ENCODE results near the gene MARCO. TPM values are rescaled to one million over a fixed set of nuclear protein-coding genes. Genes with fewer than 3 reads are reported as not detected.
"Not testable (repeated sequence)": the region's sequence is repeated elsewhere in the genome, so short reads cannot be mapped to it uniquely, and the experiment has no call there.

MARCO gene
- polyA plus RNA-seq, 4 donors, result 0.10 TPM; not detected in 3

DNA sequence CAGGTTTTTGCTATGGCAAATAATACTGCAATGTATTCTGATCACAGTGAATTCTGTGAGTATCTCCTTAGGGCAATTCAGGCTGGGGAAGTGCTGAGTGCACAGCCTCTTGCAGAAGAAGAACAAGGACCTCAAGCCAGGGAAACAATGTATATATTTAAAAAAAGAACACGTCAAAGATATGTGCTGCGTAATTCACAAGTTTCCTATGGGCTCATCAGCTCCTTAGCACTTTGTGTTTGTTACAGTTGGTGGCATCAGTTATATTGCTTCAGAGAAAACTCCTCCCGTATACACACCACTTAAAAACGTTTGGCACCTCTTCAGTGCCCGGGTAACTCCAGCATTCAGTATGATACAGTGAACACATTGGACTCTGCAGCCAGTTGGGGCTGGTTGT, 16.5 kb upstream of the MARCO start:
- DNase-seq (ENCODE audit: low read depth in 4 of 4, low spot score in 3 of 4), result no peak

DNA sequence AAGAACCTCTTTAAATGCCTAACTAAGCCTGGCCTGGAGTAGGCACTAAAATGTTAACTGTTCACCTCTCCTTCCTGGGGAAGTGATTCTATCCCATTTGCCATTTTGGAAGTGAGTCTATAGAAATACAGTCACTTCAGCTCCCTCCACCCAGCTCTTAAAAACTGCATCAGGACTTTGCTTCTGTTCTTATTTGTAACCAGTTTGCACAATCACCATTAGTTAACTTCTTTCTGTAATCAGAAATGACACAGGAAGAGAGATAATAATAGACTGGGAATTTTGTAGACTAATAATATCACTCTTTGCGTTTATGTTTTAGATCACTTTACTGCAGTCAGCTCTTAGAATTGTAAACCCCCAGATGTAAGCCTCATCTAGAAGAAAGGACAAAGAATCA, 16.0 kb upstream of the MARCO start:
- no peak for DNase-seq (ENCODE audit: low read depth in 4 of 4, low spot score in 3 of 4)

DNA sequence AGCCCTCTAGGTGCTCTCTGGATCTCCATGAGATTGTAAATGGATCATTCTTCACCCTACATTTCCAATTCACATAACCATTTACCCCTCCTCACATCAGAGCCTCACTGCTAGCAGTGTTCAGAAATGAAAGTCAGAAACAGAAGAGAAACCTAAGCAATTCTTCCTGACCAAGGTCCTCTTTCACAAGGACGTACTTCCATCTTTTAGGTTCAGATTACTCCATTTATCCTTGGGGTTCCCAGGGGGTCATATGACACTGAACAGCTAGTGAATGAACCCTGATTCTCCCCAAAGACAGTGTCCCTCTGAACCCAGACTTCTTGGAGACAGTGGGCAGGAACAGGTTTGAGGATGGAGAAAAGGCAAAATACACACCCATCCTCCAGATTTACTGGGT, 12.9 kb upstream of the MARCO start:
- no peak for DNase-seq (ENCODE audit: low read depth in 4 of 4, low spot score in 3 of 4)

DNA sequence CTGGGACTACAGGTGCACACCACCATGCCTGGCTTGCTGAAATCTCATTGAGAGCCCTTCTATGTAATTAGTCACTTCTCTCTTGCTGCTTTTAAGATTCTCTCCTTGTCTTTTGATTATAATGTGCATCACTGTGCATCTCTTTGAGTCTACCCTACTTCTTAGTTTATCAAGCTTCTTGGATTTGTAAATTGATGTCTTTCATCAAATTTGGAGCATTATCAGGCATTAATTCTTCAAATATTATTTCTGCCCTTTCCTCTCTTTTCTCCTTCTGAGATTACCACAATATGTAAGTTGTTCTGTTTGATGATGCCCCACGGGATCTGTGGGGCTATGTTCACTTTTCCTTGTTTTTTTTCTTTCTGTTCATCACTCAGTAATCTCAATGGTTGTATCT, 9.0 kb upstream of the MARCO start:
- no peak for DNase-seq (ENCODE audit: low read depth in 4 of 4, low spot score in 3 of 4)

DNA sequence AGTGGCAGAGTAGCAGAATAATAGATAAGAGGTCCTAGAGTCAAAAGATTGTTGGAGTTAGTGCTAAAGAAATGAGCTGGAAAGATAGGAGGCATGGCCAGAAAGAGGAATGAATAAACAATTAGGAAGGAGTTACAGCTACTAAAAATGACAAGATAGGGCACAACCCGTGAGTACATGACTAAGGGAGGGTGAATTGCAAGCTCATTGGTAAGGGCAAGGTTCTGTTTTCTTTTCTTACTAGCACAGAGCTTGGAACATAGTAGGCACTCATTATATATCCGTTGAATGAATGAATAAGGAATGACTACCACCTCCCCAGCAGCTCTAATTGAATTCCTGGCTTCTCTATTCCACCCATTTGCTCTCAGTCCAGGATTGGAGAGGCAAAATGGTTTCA, 5.7 kb upstream of the MARCO start:
- no peak for DNase-seq (ENCODE audit: low read depth in 4 of 4, low spot score in 3 of 4)

DNA sequence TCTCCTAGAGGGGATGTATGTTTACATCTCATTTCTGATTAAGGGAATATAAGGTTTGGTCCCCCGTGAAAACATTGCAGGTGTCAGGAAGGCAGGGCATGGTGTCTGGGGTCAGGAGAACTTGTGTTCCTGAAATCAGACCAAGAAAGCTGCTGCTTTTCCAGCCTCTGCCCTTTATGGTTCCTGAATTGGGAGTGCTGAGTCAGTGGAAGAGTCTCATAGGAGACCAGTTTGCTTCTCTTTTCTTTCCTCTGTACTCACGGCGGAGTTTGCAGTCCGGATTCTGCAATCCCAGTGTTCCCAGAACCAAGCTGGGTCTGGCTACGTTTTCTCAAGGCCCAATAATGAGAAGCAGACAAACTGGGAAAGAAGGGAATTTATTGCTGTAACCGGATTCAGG, 5.1 kb upstream of the MARCO start:
- no peak for DNase-seq (ENCODE audit: low read depth in 4 of 4, low spot score in 3 of 4)

DNA sequence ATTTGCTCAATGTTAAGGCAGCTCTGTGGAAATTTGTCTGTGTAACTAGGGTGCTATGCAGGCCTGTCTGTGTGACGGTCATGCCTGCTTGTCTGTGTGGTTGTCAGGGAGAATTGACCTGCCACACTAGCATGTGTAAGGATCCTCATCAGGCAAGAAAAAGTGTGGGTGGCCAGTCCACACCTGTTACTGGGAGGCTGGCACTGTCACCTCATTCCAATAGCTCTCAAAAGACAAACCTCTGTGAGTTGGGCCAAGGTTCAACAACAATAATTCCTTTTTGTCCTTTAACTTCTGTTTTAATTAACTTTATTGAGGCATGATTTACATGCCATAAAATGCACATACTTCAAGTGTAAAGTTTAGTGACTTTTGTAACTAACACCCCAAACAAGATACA, 4.2 kb upstream of the MARCO start:
- DNase-seq (ENCODE audit: low read depth in 4 of 4, low spot score in 3 of 4), result no peak

DNA sequence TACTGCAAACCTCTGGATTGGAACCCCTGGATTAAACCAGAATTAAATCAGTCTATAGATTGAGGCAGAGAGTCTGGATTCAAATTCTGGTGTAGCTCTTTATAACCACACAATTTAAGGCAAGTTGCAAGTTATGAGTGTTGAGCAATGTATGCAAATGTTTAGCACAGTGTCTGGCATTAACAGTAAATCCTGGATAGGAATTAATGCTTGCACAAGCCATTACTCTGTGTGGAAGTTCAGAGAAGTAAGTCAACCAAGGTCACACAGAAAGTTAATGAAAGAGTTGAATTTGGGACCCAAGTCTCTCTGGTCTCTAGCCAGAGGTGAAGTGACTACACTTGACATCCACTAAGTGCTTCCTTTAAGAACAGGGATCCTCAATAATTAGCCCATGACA, 2.0 kb upstream of the MARCO start:
- DNase-seq (ENCODE audit: low read depth in 4 of 4, low spot score in 3 of 4), result no peak

DNA sequence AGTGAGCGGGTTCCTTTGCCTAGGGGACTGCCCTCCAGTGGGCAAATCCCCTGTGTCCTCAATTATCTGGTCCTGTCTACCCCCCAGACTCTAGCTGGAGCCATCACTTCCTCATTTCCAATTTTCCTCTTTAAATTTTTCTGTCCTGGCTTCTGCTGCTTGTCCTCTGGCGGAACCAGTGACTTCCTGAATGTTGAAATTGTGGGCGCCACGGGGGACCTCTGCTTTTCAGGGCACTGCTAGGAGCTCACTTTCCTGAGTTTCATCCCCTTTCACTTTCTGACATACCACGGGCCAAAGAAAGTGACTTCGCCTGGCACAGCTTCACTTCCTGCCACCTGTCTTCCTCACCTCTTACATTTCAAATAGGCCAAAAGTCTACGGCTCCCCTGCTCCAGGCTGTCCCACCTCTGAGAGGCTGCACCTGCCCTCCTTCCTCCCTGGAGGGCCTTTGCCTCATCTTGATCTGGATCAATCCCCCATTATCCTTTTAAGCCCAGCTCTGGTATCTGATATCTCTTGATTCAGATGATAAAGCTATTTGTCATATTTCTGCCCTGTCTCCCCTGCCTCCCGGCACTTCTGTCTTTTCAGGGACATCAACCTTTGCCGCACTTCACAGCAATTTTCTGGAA, 1.4 kb upstream of the MARCO start:
- no peak for DNase-seq (ENCODE audit: low read depth in 4 of 4, low spot score in 3 of 4)

DNA sequence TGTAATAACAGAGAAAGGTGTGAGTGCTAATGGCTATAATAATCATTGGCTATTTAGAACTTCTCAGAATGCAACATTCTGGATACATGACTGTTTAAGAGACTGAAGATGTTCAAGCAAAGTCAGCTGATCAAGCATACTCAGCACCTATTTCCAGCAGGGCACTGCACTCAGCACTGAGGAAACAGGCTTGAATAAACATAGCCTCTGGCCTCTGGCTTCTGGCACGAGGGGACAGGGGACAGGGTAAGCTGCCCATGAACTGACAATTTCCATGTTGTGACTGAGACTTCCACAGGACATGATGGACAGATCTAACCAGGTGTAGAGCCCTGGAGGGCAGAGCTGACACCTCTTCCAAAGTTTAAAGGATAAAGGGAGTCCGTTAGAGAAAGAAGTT, 1.3 kb downstream of the MARCO start:
- no peak for DNase-seq (ENCODE audit: low read depth in 4 of 4, low spot score in 3 of 4)

DNA sequence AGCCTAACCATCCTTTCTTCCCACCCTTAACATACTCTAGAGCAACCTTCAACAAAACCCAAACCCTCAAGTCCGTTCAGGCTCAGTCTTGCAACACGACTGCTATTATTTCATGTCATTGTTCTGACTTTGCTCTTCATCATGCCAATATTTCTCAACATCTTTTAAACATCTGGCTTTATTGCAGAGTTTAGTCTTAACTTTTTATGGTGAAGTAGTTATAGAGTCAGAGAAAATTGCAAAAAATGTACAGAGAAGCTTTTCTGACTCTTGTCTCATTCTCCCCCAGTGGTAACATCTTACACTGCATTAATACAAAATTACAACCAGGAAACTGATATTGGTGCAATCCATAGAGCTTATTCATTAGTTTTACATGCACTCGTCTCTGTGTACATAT, 3.9 kb downstream of the MARCO start:
- DNase-seq (ENCODE audit: low read depth in 4 of 4, low spot score in 3 of 4), result no peak

DNA sequence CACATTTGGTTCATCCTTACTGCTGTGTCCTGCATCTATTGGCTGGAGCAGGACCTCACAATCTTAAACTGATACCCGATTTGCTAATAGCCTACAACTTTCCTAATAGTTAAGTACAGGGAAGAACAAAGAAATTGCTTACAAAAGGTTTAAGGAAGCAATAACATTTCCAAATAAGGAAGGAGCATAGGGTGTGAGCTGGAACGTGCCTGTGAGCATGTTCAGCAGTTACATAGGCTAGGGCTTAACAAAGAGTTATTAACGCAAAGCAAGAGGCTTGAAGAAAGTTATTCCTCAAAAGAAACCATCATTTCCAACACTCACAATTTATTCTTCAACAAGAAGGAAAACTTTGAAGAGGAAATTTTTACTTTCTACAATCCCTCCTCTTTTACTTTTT, 6.3 kb downstream of the MARCO start:
- DNase-seq (ENCODE audit: low read depth in 4 of 4, low spot score in 3 of 4), result not testable (repeated sequence)

DNA sequence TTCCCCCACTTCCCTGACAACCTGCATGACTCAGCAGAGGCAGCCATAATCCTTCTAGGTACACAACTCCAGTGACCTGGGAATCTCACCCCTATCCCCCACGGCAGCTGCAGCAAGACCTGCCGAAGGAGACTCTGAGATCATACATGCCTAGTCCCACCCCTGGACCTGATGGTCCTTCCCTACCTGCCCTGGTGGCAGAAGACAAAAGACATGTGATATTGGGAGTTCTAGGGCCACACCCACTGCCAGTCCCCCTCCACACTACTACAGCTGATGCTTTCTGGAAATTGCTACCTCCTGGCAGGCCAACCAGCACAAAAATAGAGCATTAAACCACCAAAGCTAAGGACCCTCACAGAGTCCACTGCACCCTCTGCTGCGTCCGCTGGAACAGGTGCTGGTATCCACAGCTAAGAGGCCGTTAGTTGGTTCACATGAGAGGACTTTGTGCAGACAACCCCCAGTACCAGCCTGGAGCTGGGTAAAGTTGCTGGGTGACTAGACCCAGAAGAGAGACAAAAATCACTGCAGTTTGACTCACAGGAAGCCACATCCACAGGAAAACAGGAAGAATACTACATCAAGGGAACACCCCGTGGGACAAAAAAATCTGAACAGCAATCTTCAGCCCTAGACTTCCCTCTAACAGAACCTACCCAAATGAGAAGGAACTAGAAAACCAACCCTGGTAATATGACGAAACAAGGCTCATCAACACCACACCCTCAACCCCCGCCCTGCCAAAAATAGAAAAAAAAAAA, 12.5 kb downstream of the MARCO start:
- DNase-seq (ENCODE audit: low read depth in 4 of 4, low spot score in 3 of 4), result no peak

DNA sequence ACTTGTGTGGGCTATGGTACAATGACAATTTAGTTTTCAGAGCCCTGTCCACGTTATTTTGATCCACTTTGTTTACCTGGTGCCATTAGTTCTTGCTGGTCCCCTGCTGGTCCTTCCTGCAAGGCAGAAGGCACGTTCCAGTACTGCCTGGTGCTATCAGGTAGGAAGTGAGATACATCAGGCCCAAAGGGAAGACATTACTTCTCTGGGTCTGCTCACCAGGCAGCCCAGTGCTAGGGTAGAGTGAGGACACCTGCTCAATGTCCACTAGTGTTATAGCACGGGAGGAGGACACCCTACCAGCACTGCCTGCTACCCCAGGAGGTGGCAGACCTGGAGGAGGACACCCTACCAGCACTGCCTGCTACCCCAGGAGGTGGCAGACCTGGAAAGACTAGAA, 23.7 kb downstream of the MARCO start:
- DNase-seq (ENCODE audit: low read depth in 4 of 4, low spot score in 3 of 4), result no peak

DNA sequence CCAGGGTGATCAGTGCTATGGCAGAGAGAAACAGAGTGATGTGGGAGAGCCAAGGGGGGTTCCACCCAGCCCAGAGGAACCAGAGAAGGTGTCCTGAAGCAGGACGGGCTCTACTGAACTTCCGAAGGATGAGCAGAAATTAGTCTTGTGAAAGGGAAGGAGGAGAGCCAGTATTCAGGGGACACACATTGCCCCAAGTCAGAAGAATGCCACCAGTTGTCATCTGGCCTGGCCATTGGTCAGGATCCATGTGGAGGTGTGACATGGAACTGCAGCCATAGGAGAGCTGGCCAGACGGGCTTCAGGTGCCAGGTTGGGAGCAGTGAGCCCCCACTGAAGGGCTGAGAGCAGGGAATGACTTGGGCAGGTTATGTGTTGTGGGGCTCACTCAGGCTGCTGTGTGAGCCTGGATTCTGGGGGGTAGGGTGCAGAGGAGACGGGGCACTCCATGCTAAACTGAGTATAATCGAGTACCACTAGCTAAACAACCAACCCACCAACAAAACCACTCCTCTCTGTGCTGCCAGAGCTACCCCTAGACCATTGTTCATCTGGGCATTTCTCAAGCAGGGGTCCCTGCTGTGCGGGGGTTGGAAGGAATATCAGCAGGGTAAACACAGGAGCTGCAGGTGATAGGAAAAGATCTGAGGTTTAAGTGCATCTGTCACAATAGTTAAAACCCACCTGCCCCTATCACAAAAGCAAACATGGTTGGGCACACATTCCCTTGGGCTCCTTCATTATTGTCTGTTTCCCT, 25.3 kb downstream of the MARCO start:
- DNase-seq (ENCODE audit: low read depth in 4 of 4, low spot score in 3 of 4), result no peak

DNA sequence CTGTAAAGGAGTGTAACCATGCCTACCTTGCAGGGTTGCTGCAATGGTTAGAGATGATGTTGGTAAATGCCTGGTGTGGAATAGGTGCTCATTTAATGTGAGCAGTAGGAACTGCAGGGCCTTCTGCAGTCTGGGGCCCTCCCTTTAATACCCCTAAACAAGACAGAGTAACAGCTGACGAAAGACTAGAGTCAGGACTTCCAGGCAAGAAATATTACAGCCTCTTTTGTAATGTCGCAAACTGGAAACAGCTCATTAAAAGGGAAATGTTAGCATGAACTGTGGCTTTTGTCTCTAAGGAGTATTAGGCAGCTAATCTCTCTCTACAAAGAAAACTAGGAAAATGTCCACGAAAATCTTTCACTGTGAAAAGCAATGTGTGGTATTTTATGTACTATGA, 26.0 kb downstream of the MARCO start:
- no peak for DNase-seq (ENCODE audit: low read depth in 4 of 4, low spot score in 3 of 4)

DNA sequence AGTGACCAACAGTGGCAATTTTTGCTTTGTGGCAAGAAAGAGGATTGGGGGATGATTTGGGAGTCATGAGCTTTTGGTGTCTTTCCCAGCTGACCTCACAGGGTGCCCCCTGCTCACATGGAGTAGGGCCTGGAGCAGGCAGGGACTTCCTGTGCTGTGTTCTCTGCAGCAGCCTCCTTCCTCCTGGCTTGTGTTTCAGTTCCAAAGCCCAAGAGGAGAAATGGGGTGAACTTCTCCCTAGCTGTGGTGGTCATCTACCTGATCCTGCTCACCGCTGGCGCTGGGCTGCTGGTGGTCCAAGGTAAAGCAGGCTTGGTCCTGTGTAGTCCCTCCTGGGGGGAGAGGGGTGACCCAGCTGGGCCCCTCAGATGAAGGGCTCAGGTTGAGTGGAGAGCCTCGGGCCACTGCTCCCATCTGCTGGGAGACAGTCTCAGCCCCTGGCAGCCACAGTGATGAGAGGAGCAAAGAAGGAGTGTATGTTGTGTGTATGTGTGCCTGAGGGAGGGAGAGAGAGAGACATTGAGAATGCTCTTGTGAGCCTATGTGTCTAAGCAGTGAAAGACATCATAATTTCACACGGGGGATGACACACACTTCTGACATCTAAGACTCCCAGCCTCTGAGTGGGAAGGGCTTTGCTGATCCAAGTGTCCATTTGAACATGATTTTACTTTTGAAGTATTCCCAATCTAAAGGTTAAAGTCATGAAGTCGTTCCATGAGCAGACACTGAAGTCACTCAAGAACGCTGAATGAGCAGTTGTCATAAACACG, 27.2 kb downstream of the MARCO start:
- no peak for DNase-seq (ENCODE audit: low read depth in 4 of 4, low spot score in 3 of 4)

DNA sequence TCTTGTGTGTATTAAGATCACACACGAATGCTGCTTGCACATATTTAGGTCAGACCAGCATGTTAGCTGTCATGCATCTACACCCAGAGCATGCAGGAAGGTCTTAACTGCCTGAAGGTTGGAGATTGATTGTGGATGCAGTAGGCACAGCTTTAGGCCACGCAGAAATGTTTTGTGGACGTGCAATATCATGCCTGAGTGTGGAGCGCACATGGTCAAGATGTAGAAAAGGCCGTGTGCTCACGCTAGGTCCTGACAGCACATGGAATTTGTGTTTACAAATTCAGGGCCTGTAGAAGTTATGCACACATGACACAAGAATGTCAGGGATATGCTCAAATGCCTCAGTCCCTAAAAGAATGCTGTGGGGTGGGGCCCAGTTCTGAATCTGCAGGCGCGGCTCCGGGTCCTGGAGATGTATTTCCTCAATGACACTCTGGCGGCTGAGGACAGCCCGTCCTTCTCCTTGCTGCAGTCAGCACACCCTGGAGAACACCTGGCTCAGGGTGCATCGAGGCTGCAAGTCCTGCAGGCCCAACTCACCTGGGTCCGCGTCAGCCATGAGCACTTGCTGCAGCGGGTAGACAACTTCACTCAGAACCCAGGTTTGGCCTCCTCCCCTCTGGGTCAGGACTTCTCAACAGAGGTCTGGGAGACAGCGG, 27.9 kb downstream of the MARCO start:
- DNase-seq (ENCODE audit: low read depth in 4 of 4, low spot score in 3 of 4), result no peak

DNA sequence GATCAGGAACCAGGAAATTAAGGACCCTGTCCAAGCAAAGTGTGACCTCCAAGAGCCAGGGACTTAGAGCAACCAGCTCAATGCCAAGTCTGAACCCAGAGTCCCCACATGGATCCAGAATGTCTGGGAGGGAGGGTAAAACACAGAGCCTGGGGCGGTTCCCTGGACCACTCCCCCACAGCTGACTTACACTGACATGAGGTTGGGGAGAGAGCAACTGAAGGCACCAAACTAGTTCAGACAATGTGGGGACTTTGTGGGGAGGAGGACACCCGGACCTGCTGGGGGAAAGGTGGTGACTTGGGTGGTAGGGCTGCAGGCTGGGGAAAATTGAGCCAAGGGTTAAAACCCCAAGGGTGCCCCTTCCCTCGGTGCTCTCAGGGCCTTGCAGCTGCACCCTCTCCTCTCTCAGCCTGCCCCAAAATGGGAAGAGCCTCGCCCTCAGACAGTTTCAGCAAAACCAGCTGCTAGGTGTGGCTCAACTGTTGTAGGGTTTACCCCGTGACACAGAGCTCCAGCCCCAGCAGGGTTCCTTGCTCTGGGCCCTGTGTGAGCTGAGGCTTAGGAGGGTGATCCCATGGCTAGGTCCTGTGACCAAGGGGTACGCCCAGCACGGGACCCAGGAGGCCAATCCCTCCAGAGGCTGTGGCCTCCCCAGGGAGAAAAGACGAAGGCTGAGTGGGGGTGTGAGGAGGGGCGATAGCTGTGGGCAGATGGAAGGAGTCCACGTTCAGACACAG, 28.6 kb downstream of the MARCO start:
- no peak for DNase-seq (ENCODE audit: low read depth in 4 of 4, low spot score in 3 of 4)

Measured in right renal pelvis (tissue), 4 donors.